ENCODE data around the gene MAN1C1.

- TF ChIP-seq CTCF (IDR thresholded peaks at IDR 0.05), result no peak
- no peak for TF ChIP-seq POLR2A (IDR thresholded peaks at IDR 0.05)
- TF ChIP-seq POLR2AphosphoS5 (IDR thresholded peaks at IDR 0.05), result no peak
Measured at GRCh38 chr1:25579292-25580252, 37.0 kb upstream of the MAN1C1 start.

All from sigmoid colon (tissue), 4 donors.